ENCODE results near the gene TPRG1L. TPM values are rescaled to one million over a fixed set of nuclear protein-coding genes. Genes with fewer than 3 reads are reported as not detected.

Gene TPRG1L
- polyA plus RNA-seq, 1 experiment: 44.2 TPM

- ChIA-PET CTCF (no interaction called here), POLR2A (no interaction called here)
- Histone ChIP-seq H3K4me3 (ENCODE audit: low read depth, low read length) (no peak overlapping the region), H3K27me3 (ENCODE audit: control insufficient read depth, insufficient read depth, low read length) (peaks cover 19% of the 10 kb centered on the region), H3K9me3 (ENCODE audit: control insufficient read depth, insufficient read depth, low read length) (no peaks in the 10 kb centered on the region; the same call in 1 of the 2 replicates), H3K27ac (ENCODE audit: low read depth, low read length) (no peak overlapping the region)
- no peak for DNase-seq (ENCODE audit: low read depth, low spot score)
- TF ChIP-seq CTCF (IDR thresholded peaks at IDR 0.05; ENCODE audit: low read depth, low read length): no peak
Measured at GRCh38 chr1:3668585-3669300, 43.9 kb downstream of the TPRG1L start.

- no peak overlapping the region for H3K27ac ChIP-seq (ENCODE audit: low read depth, low read length)
- no peaks in the 10 kb centered on the region; the same call in 1 of the 2 replicates for H3K9me3 ChIP-seq (ENCODE audit: control insufficient read depth, insufficient read depth, low read length)
- CTCF ChIA-PET: no interaction called here
- no peak for TF ChIP-seq CTCF (IDR thresholded peaks at IDR 0.05; ENCODE audit: low read depth, low read length)
- DNase-seq (ENCODE audit: low read depth, low spot score): no peak
- no peak overlapping the region for H3K4me3 ChIP-seq (ENCODE audit: low read depth, low read length)
- POLR2A ChIA-PET: no interaction called here
- H3K27me3 ChIP-seq (ENCODE audit: control insufficient read depth, insufficient read depth, low read length): peaks cover 21% of the 10 kb centered on the region
Measured at GRCh38 chr1:3669421-3669821, 44.6 kb downstream of the TPRG1L start.

GRCh38 chr1:3669971-3670431 lies 45.2 kb downstream of the TPRG1L start:
- POLR2A ChIA-PET: no interaction called here
- CTCF ChIA-PET: no interaction called here
- no peak overlapping the region for H3K27ac ChIP-seq (ENCODE audit: low read depth, low read length)
- no peak for TF ChIP-seq CTCF (IDR thresholded peaks at IDR 0.05; ENCODE audit: low read depth, low read length)
- no peak overlapping the region for H3K4me3 ChIP-seq (ENCODE audit: low read depth, low read length)
- no peaks in the 10 kb centered on the region for H3K9me3 ChIP-seq (ENCODE audit: control insufficient read depth, insufficient read depth, low read length)
- H3K27me3 ChIP-seq (ENCODE audit: control insufficient read depth, insufficient read depth, low read length): peaks cover 21% of the 10 kb centered on the region
- no peak for DNase-seq (ENCODE audit: low read depth, low spot score)

- no peak for TF ChIP-seq CTCF (IDR thresholded peaks at IDR 0.05; ENCODE audit: low read depth, low read length)
- no peak overlapping the region for H3K4me3 ChIP-seq (ENCODE audit: low read depth, low read length)
- H3K9me3 ChIP-seq (ENCODE audit: control insufficient read depth, insufficient read depth, low read length): no peaks in the 10 kb centered on the region
- H3K27me3 ChIP-seq (ENCODE audit: control insufficient read depth, insufficient read depth, low read length): peaks cover 21% of the 10 kb centered on the region
- DNase-seq (ENCODE audit: low read depth, low spot score): no peak
- ChIA-PET CTCF (no interaction called here), POLR2A (no interaction called here)
- no peak overlapping the region for H3K27ac ChIP-seq (ENCODE audit: low read depth, low read length)
Measured at GRCh38 chr1:3670823-3671265, 46.0 kb downstream of the TPRG1L start.

GRCh38 chr1:3671371-3672180 lies 46.8 kb downstream of the TPRG1L start:
- no peak for DNase-seq (ENCODE audit: low read depth, low spot score)
- ChIA-PET POLR2A (no interaction called here), CTCF (no interaction called here)
- Histone ChIP-seq H3K4me3 (ENCODE audit: low read depth, low read length) (no peak overlapping the region), H3K9me3 (ENCODE audit: control insufficient read depth, insufficient read depth, low read length) (no peaks in the 10 kb centered on the region), H3K27me3 (ENCODE audit: control insufficient read depth, insufficient read depth, low read length) (peaks cover 23% of the 10 kb centered on the region), H3K27ac (ENCODE audit: low read depth, low read length) (no peak overlapping the region)
- TF ChIP-seq CTCF (IDR thresholded peaks at IDR 0.05; ENCODE audit: low read depth, low read length): no peak
